ENCODE measurements around the gene KCND3.

DNA sequence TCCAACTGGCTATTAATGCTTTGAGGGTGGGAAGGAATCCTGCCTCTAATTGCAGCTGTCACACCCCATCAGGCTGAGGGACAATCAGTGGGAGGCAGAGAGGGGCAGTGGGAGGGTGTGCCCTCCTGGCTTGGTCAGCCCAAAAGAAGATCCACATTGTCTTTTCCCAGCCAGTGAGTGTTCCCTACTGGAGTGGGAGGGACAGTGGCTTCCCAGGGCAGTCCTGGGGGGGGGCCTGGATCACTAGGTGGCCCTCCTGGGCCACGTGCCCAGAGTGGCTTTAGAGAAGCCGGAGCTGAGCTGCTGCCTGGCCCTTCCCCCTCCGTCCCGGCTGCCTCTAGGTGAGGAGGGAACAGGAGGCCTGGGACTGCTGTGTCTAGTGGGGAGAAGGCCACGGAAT lies 264.3 kb downstream of the KCND3 start:
- TF ChIP-seq POLR2A (IDR thresholded peaks at IDR 0.05; ENCODE audit: low read depth, low read length) (no peak), POLR2AphosphoS5 (IDR thresholded peaks at IDR 0.05; ENCODE audit: low read depth, low read length) (no peak)

Measured in GM12892 (cell line).